BJ (cell line): Measurements from ENCODE around the gene CLDN7. TPM values are rescaled to one million over a fixed set of nuclear protein-coding genes. Genes with fewer than 3 reads are reported as not detected.

ENCODE experiments used
- CTCF ChIA-PET: fragments of 350-600 bp; formaldehyde crosslinking; extraction: SDS; loops from one replicate; lab custom pipeline; 2021; ENCODE audit warnings: antibody characterized with exemption, inconsistent platforms; lab: Yijun Ruan, JAX
- POLR2A ChIA-PET: fragments of 300-600 bp; sonication (Branson Sonifier 250); formaldehyde crosslinking; extraction: SDS; loops from one replicate; lab custom pipeline; 2021; ENCODE audit warnings: antibody characterized with exemption; lab: Charles Lee
- DNase-seq: peaks from one replicate; pipeline ENCODE4 v3.0.0-alpha.2; 2011; ENCODE audit warnings: low read depth
- H3K27me3 ChIP-seq: 2 replicates; pipeline ENCODE4 v1.6.0; 2011; ENCODE audit warnings: low read length; ENCODE audit not compliant: control insufficient read depth, insufficient read depth
- H3K36me3 ChIP-seq: 2 replicates; pipeline ENCODE4 v1.5.1; 2011; ENCODE audit warnings: low read length; ENCODE audit not compliant: control insufficient read depth, insufficient read depth
- H3K4me3 ChIP-seq: 2 replicates; pipeline ENCODE4 v1.5.1; 2011; ENCODE audit warnings: low read depth, mild to moderate bottlenecking, control low read depth, low read length
- polyA plus RNA-seq: library from polyadenylated mRNA; depleted of rRNA; stranded (reverse); fragments of >200 nt; gene quantifications from 2 replicates; pipeline ENCODE4 v1.2.3, GENCODE V29; 2011
- TF ChIP-seq, protein P1 (sequence below): IDR thresholded peaks from 2 replicates; pipeline ENCODE4 v1.5.1; 2011; ENCODE audit warnings: low read depth, mild to moderate bottlenecking, control low read depth, inconsistent platforms, low read length, moderate library complexity; ENCODE audit not compliant: insufficient read depth

Gene CLDN7
- polyA plus RNA-seq, 1 experiment, result 2.1 TPM

DNA sequence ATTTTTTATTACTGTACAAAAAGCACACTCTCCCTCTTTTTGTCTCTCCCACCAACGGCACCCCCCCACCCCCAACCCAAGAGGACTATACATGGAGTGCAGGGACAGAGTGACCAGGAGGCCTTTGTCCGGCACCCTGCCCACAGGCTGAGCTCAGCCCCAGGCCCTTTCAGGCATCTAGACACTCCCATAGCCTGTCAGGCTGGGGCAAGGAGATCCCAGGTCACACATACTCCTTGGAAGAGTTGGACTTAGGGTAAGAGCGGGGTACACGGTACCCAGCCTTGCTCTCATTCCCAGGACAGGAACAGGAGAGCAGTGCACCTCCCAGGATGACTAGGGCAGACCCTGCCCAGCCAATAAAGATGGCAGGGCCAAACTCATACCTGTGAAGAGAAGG, 2.1 kb downstream of the CLDN7 start:
- no peak overlapping the region for H3K4me3 ChIP-seq
- POLR2A ChIA-PET, result no interaction called here
- peaks cover 7% of the 10 kb centered on the region; the same call in 1 of the 2 replicates for H3K36me3 ChIP-seq
- H3K27me3 ChIP-seq, result no peaks in the 10 kb centered on the region
- no peak for DNase-seq
- CTCF ChIA-PET, result no interaction called here
- TF ChIP-seq, protein P1, sequence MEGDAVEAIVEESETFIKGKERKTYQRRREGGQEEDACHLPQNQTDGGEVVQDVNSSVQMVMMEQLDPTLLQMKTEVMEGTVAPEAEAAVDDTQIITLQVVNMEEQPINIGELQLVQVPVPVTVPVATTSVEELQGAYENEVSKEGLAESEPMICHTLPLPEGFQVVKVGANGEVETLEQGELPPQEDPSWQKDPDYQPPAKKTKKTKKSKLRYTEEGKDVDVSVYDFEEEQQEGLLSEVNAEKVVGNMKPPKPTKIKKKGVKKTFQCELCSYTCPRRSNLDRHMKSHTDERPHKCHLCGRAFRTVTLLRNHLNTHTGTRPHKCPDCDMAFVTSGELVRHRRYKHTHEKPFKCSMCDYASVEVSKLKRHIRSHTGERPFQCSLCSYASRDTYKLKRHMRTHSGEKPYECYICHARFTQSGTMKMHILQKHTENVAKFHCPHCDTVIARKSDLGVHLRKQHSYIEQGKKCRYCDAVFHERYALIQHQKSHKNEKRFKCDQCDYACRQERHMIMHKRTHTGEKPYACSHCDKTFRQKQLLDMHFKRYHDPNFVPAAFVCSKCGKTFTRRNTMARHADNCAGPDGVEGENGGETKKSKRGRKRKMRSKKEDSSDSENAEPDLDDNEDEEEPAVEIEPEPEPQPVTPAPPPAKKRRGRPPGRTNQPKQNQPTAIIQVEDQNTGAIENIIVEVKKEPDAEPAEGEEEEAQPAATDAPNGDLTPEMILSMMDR, result no peak

DNA sequence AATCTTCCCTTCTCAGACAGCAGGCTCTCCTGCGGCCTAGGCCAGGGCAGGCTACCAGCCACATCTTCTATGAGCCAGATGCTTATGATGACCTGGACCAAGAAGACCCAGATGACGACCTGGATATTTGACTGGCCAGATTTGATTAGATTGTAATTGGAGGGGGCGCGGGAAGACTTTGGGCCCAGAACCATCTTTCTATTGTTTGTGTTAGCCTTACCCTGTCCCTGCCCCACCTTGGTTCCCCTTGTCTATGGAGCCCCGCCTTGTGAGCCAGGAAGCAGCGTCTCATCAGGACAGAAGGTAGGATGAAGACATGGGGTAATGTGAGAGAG, 2.8 kb downstream of the CLDN7 start:
- no peaks in the 10 kb centered on the region for H3K27me3 ChIP-seq
- DNase-seq, result no peak
- CTCF ChIA-PET, result interaction anchor here (0.9 to 1.2 kb wide), 2 partner anchors 36 to 330 kb away, joined by 3 to 5 read pairs; no protein-coding TSS in a partner anchor
- peaks cover 8% of the 10 kb centered on the region; the same call in 1 of the 2 replicates for H3K36me3 ChIP-seq
- H3K4me3 ChIP-seq, result no peak overlapping the region
- POLR2A ChIA-PET, result no interaction called here
- TF ChIP-seq, protein P1, result no peak

DNA sequence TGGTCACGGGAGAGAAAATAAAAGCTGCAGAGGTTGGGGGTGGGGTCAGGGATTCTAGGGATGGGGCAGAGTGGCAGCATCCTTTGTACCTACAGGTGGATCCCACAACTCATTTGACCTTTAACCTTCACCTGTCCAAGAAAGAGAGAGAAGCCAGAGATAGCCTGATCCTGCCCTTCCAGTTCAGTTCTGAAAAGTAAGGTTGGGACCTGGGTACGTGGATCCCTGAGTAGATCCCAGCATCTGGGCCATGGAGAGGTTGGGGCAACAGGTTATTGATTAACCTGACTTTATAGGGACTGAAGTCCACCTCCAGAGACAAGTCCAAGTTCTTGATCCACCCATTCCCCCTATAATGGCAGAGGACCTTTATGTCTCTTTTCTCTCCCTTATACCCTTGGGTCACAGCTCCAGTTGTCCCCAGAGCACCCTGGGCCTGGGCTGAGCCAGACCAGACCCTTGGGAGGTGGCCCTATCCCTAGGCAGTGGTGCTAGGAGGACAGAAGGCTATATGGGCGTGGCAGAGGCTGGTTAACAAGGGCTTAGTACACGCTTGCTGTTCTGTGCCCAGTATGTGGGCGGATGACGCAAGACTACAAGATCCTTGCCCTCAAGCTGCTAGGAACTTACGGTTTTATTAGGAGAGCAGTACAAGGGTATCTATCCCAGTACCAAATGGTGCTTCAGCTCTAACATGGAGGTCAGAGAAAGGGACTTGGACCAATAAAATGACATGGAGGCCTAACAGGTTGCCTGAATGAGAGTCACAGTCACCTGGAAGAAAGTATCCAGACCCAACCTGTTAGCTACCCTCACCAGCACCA, 3.3 kb downstream of the CLDN7 start:
- POLR2A ChIA-PET, result no interaction called here
- no peak for DNase-seq
- Histone ChIP-seq H3K27me3 (no peaks in the 10 kb centered on the region), H3K4me3 (no peak overlapping the region), H3K36me3 (peaks cover 13% of the 10 kb centered on the region; the same call in 1 of the 2 replicates)
- TF ChIP-seq, protein P1, result no peak
- CTCF ChIA-PET, result interaction anchor here (0.9 to 1.2 kb wide), 2 partner anchors 37 to 330 kb away, joined by 3 to 5 read pairs; no protein-coding TSS in a partner anchor

DNA sequence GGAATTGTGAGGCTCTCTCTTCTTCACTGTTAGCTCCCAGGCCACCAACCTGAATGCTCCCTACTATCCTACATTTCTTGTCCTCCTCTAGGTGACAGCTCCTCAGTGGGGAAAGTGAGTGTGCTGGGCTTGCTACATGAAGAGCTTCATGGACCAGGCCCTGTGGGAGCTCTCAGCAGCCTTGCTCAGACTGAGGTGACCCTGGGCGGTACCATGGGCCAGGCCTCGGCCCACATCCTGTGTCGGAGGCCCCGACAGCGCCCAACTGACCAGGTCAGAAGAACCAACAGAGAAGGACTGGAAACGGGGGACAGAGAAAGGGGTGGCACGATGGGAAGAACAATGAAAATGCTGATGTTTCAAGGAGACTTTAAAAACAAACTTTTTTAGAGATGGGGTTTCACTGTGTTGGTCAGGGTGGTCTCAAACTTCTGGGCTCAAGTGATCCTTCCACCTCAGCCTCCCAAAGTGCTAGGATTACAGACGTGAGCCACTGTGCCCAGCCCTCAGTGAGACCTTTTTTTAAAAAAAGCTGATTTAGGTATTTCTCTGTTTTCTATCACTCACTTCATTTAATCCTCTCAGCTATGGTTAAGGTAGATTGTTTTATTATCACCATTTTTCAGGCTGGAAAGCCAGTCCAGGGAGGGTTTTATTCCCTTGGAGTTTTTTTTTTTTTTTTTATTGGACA, 5.4 kb downstream of the CLDN7 start:
- ChIA-PET CTCF (interaction anchor here (0.5 kb wide), 2 partner anchors 287 to 566 kb away, joined by 3 to 4 read pairs; no protein-coding TSS in a partner anchor), POLR2A (no interaction called here)
- no peak for DNase-seq
- no peak overlapping the region for H3K4me3 ChIP-seq
- H3K36me3 ChIP-seq, result peaks cover 13% of the 10 kb centered on the region; the same call in 1 of the 2 replicates
- no peaks in the 10 kb centered on the region for H3K27me3 ChIP-seq
- TF ChIP-seq, protein P1, result no peak

DNA sequence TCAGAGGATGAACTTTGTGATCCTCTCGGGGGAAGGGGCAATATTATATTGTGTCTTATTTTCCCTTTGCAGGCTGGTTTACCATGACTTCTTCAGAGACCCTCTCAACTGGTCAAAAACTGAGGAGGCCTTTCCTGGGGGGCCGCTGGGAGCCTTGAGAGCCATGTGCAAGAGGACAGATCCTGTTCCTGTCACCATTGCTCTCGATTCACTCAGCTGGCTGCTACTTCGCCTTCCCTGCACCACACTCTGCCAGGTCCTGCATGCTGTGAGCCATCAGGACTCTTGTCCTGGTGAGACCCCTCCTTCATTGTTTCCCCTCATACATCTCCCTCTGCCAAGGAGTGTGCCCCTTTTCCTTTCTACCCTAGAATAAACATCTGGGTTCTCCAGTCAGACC, 7.8 kb downstream of the CLDN7 start:
- Histone ChIP-seq H3K4me3 (no peak overlapping the region), H3K36me3 (peaks cover 13% of the 10 kb centered on the region; the same call in 1 of the 2 replicates)
- POLR2A ChIA-PET, result no interaction called here

More for the DNA sequence above, 7.8 kb downstream of the CLDN7 start:
- no peak for DNase-seq
- CTCF ChIA-PET, result interaction anchor here (0.6 to 1.0 kb wide), 2 partner anchors 42 to 303 kb away, joined by 3 to 6 read pairs; no protein-coding TSS in a partner anchor
- TF ChIP-seq, protein P1, result no peak
- H3K27me3 ChIP-seq, result no peaks in the 10 kb centered on the region
